ENCODE results near the gene SPIRE1.

- no peak for TF ChIP-seq EP300 (conservative IDR thresholded peaks at IDR 0.05; ENCODE audit: poor library complexity, severe bottlenecking)
- no peak for TF ChIP-seq RAD21 (conservative IDR thresholded peaks at IDR 0.05)
- no peak for TF ChIP-seq POLR2AphosphoS5 (IDR thresholded peaks at IDR 0.05)
- TF ChIP-seq CTCF (IDR thresholded peaks at IDR 0.05; ENCODE audit: poor library complexity, severe bottlenecking), result no peak
- no peak for TF ChIP-seq REST (IDR thresholded peaks at IDR 0.05; ENCODE audit: borderline replicate concordance)
- TF ChIP-seq SMC3 (conservative IDR thresholded peaks at IDR 0.05; ENCODE audit: poor library complexity), result no peak
Observed at GRCh38 chr18:12577848-12578247, 80.1 kb downstream of the SPIRE1 start.

Measured in neural cell (in vitro differentiated cells).